Endothelial cell of coronary artery (primary cell): Measurements from ENCODE around the gene WDR81. TPM values are rescaled to one million over a fixed set of nuclear protein-coding genes. Genes with fewer than 3 reads are reported as not detected.

Experiments
- total RNA-seq: library from RNA; depleted of rRNA; stranded (reverse); fragments of >200 nt; gene quantifications from 2 replicates; pipeline ENCODE4 v1.2.3, GENCODE V29; 2014

The WDR81 gene
- total RNA-seq: 13.8 and 16.8 TPM in 2 replicates

DNA sequence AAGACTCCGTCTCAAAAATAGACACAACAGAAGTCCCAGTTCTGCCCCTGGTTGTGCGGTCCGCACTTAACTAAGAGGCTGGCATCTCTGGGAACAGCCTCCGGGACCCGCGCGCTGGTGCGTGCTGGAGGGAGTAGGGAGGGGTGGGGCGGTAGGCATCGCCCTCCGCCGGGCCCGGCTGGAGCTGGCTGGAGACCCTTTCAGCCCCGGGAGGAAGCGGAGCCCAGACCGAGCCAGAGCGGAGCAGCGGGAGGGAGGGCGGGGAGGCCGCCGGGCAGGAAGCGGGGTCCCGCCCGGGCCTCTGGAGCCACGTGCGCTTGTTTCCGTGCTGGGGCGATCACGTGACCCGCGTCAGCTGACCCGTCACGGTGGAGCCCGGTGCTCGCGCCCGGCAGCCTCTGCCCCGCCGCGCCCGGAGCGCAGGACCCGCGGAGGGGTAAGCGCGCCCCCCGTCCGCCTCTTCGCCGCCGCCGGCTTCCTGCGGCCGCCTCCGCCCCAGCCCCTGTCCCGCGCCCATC is at the start of gene WDR81:
WDR81 (plus strand) TSS at position 354 of the 518 bp plus-strand sequence. CDS start 256 bp downstream, outside the sequence.

DNA sequence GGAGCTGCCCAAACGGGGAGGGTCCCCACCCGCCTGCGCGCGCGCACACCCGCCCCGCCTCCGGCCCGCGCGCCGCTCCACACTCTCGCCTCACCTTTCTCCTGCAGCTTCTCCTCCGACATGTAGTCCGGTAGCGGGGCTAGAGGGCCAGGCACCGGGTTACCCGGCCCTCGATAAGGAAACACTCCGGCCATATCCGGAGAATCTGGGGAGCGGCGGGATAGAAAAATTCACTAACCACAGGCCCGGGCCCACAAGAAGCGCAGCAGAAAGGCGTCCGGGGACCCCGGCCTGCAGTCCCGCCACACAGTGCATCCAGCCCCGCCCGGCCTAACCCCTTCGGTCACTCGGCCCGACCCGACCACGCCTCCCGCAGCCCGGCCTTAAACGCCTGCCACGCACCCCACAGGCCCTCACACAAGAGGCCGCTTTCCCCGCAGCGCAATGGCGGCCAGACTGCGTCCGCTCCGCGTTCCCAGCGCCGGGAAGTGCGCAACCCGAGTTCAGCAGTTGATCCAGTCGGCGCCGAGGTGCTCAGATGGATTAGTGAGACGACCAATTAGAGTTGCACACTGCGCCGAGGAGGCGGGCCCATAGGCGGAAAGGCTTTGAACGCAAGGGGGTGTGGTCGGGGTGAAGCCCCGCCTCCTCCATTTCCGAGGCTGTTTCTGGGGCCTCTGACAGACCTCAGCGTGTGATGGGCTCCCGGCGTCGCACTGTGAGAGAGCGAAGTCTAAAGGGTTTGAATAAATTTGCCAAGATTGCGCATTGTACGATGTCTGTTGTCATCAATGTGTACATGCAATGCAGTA is 39.9 kb upstream of the WDR81 start, which contains the start of gene PRPF8:
PRPF8 (minus strand) TSS at position 490 of the 812 bp plus-strand sequence; CDS start at position 194, 296 bp downstream.

DNA sequence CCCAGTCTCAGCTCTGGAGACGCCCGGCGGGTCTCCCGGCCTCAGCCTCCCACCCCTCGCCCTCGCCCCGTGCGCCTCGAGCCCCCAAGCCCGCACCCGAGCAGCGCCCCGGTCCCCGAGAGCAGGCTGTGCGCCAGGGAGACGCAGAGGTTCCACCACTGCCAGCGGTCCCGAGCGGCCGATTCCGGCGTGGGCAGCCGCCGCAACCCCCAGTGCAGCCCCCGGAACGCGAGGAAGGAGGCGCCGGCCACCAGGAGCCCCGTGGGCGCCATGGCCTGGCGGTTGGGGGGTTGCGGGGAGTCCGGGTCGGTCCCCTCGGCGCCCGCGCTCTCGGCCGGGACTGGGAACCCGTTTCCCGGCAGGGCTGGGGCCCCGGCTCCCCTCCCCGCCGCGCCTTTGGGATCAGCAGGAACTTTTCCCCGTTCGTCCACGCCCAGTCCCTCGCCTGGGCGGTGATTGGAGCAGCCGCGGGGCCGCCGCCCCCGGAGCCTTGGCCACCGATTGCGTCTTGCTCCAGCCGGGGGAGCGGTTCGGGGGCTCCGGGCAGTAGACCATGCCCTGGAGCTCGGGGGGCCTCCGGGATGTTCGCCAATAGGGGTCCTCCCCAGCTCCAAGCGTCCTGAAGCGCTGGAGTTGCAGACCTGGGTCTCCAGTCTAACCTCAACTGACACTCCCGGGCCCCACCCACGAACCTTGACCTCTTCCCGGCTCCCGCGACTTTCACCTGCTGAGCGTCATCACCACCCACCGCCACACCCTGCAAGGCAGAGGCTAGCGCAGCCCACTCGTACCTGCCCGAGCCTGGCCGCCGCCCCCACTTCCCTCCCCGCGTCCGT is 14.3 kb upstream of the WDR81 start, which contains the start of gene TLCD2:
TLCD2 (minus strand) TSS at position 407 of the 836 bp plus-strand sequence; CDS start at position 272, 135 bp downstream.

DNA sequence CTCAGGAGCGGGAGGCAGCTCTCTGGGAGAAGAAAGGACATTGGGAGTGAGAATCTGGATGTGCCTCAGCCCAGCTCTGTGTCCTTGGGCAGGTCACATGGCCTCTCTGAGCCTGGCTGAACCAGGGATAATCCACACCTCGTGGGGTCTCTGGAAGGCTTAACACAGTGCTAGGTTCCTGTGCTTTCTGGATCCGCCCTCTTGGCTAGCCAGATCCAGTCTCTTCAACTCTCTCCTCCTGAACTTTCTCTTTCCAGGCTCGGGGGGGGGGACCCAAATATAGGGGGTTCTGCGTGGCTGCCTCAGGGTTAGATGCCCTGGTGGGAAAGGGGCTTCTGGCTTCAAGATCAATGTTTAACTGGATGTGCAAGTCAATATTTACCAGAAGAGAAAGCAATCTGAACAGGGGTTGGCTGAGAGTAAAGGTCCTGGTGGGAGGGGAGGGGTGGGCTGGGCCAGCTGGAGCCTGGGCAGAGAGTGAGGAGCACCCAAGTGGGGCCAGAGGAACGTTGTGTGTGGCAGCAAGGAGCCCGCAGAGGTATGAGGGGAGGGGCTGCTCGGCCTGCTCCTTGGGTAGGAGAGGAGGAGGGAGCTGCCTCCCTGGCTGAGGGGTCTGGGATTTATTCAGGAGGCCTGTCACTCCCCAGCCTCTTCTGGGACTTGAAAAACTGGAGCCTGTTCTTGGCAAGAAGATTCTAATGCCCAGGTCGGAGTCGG is 18.0 kb downstream of the WDR81 start, which contains the start of gene SERPINF2:
SERPINF2 (plus strand) TSS at position 501 of the 717 bp plus-strand sequence. CDS start 2,125 bp downstream, outside the sequence.

Other genes with a start within 250 kb of the WDR81 start
- gene MYO1C, start 232.0 kb upstream of the WDR81 start, total RNA-seq: 155 and 224 TPM in 2 replicates
- gene INPP5K, start 208.1 kb upstream of the WDR81 start, total RNA-seq: 39.2 and 40.7 TPM in 2 replicates
- gene PITPNA, start 161.9 kb upstream of the WDR81 start, total RNA-seq: 20.7 and 25.0 TPM in 2 replicates
- 14.7 and 25.5 TPM in 2 replicates for gene SLC43A2, start 95.9 kb upstream of the WDR81 start, total RNA-seq
- 75.1 and 96.1 TPM in 2 replicates for gene SCARF1, start 79.0 kb upstream of the WDR81 start, total RNA-seq
- 9.3 and 9.6 TPM in 2 replicates for gene RILP, start 74.8 kb upstream of the WDR81 start, total RNA-seq
- 104 and 106 TPM in 2 replicates for gene PRPF8, start 39.8 kb upstream of the WDR81 start, total RNA-seq
- 1.1 and 1.6 TPM in 2 replicates for gene TLCD2, start 14.3 kb upstream of the WDR81 start, total RNA-seq
- 0.09 TPM in 1 of 2 replicates, not detected in the other for gene SERPINF2, start 18.2 kb downstream of the WDR81 start, total RNA-seq
- 0.75 TPM in 1 of 2 replicates, not detected in the other for gene SERPINF1, start 37.4 kb downstream of the WDR81 start, total RNA-seq
- 6.9 and 10.0 TPM in 2 replicates for gene SMYD4, start 105.2 kb downstream of the WDR81 start, total RNA-seq
- gene RPA1, start 105.3 kb downstream of the WDR81 start, total RNA-seq: 37.3 and 57.8 TPM in 2 replicates